VCaP (cell line): ENCODE measurements around the gene FBXO8.

Experiments
- H3K27ac ChIP-seq: fragments of 450-650 bp; 2 replicates; pipeline ENCODE4 v1.5.1; 2017
- CTCF ChIP-seq: fragments of 450-650 bp; conservative IDR thresholded peaks from 2 replicates; pipeline ENCODE4 v1.5.1; 2017; ENCODE audit warnings: mild to moderate bottlenecking, moderate library complexity

Gene FBXO8

GRCh38 chr4:174190832-174191500, 92.5 kb downstream of the FBXO8 start:
- H3K27ac ChIP-seq = no peak overlapping the region
- TF ChIP-seq CTCF = no peak

GRCh38 chr4:174189392-174190015, 94.0 kb downstream of the FBXO8 start:
- no peak for TF ChIP-seq CTCF
- no peak overlapping the region for H3K27ac ChIP-seq
